Tibial nerve (tissue), 4 donors: ENCODE data around the gene ACAT2. TPM values are rescaled to one million over a fixed set of nuclear protein-coding genes. Genes with fewer than 3 reads are reported as not detected.

Source experiments
- DNase-seq, 2 donors: peaks; one replicate each; pipeline ENCODE4 v3.0.0-alpha.2; 2019; ENCODE audit warnings: low spot score in 2 of 2
- H3K27ac ChIP-seq, 4 donors: fragments of 200-600 bp; sonication (generic) in 3 of 4; one replicate each; pipeline ENCODE4 v1.5.1; 2017 to 2019; ENCODE audit warnings: mild to moderate bottlenecking in 1 of 4
- H3K27me3 ChIP-seq, 2 donors: fragments of 200-600 bp; sonication (generic) in 1 of 2; one replicate each; pipeline versions ENCODE4 v1.5.1 to v1.6.0; 2017 to 2019
- H3K36me3 ChIP-seq, 3 donors: fragments of 200-600 bp; sonication (generic); one replicate each; pipeline ENCODE4 v1.5.1; 2018 to 2019
- H3K4me1 ChIP-seq, 4 donors: fragments of 200-600 bp; sonication (generic) in 3 of 4; one replicate each; pipeline ENCODE4 v1.5.1; 2017 to 2019
- H3K4me3 ChIP-seq, 4 donors: fragments of 200-600 bp; sonication (generic) in 3 of 4; one replicate each; pipeline ENCODE4 v1.5.1; 2017 to 2019; ENCODE audit warnings: mild to moderate bottlenecking in 1 of 4, moderate library complexity in 1 of 4
- H3K9me3 ChIP-seq, 4 donors: fragments of 200-600 bp; sonication (generic) in 3 of 4; one replicate each; pipeline ENCODE4 v1.5.1; 2017 to 2019
- EP300 ChIP-seq, 2 donors: sonication (generic); formaldehyde crosslinking; IDR thresholded peaks; one replicate each; pipeline ENCODE4 v1.6.1; 2017; ENCODE audit warnings: antibody characterized with exemption in 2 of 2, mild to moderate bottlenecking in 1 of 2
- POLR2A ChIP-seq, 2 donors: fragments of 450-650 bp; IDR thresholded peaks; one replicate each; pipeline ENCODE4 v1.6.1; 2017; ENCODE audit warnings: antibody characterized with exemption in 2 of 2, mild to moderate bottlenecking in 2 of 2, moderate library complexity in 2 of 2
- WGBS, 2 donors: methylation state at CpG; one replicate each; pipeline ENCODE4 v1.1.5; 2018; 5-methylcytosine and 5-hydroxymethylcytosine counted together
- total RNA-seq, 4 donors: library from RNA; depleted of rRNA; stranded (reverse); fragments of >200 nt; gene quantifications; one replicate each; pipeline ENCODE4 v1.1.0, GENCODE V29; 2016
- TF ChIP-seq, protein P1 (sequence below), 5 experiments: fragments of 200-600 bp in 3 of 5; fragments of 450-650 bp in 2 of 5; sonication (generic) in 3 of 5; IDR thresholded peaks; one replicate each; pipeline ENCODE4 v1.5.1; 2016 to 2019; ENCODE audit warnings: antibody characterized with exemption in 5 of 5, mild to moderate bottlenecking in 3 of 5, moderate library complexity in 2 of 5

Gene ACAT2
- total RNA-seq, 4 donors from 2014 or later, result 8.1 to 20.6 (median 17.1) TPM

DNA sequence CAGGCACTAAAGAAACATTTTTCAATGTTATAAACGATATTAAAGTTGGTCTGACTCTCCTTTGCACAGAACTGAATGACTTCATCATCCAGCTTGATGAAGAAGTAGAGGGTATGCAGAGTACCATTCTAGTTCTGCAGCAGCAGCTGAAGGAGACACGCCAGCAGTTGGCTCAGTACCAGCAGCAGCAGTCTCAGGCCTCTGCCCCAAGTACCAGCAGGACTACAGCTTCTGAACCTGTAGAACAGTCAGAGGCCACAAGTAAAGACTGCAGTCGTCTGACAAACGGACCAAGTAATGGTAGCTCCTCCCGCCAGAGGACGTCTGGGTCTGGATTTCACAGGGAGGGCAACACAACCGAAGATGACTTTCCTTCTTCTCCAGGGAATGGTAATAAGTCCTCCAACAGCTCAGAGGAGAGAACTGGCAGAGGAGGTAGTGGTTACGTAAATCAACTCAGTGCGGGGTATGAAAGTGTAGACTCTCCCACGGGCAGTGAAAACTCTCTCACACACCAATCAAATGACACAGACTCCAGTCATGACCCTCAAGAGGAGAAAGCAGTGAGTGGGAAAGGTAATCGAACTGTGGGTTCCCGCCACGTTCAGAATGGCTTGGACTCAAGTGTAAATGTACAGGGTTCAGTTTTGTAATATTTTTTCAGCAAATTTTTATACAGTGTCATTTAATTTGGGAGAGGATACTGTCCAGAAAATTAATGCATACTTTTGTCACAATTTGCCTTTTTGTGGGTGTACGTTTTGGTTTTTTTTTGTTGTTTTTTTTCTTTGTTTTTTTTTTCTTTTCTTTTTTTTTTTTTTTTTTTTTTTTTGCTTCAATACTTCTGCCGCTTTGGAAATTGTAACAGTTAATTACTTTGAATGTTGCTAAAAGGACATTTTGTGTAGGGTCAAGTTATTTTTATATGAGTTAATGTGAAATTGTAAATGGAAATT lies 6.6 kb upstream of the ACAT2 start:
- no peak overlapping the region for H3K4me3 ChIP-seq
- H3K4me1 ChIP-seq, result peaks cover 0 to 3% (median 0%) of the 10 kb centered on the region in 4 donors
- H3K9me3 ChIP-seq, result no peaks in the 10 kb centered on the region
- no peaks in the 10 kb centered on the region for H3K27me3 ChIP-seq
- peaks cover 0 to 74% (median 11%) of the 10 kb centered on the region in 3 donors for H3K36me3 ChIP-seq
- no peak for DNase-seq
- WGBS, 2 donors, result 66 to 72% methylated on average over 15 of the region's 15 CpGs
- TF ChIP-seq EP300 (IDR thresholded peaks at IDR 0.05), result no peak
- peak overlapping the region in 1 of 4 donors; percentile 44 for H3K27ac ChIP-seq

DNA sequence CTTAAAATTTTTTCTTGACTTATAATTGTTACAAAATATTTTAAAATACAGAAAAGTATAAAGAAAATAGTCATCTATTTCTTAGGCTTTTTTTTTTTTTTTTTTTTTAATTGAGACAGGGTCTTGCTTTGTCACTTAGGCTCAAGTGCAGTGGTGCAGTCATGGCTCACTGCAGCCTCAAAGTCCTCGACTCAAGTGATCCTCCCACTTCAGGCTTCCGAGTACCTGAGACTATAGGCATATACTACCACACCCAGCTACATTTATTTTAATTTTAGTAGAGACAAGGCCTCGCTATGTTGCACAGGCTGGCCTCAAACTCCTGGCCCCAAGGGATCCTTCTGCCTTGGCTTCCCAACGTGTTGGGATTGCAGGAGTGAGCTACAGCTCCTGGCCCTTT lies 5.3 kb upstream of the ACAT2 start:
- H3K4me3 ChIP-seq, result no peak overlapping the region
- H3K27ac ChIP-seq, result no peak overlapping the region
- 82 to 83% methylated on average over 4 of the region's 4 CpGs for WGBS, 2 donors
- no peak for TF ChIP-seq POLR2A (IDR thresholded peaks at IDR 0.05)
- no peak for TF ChIP-seq EP300 (IDR thresholded peaks at IDR 0.05)
- TF ChIP-seq, protein P1, sequence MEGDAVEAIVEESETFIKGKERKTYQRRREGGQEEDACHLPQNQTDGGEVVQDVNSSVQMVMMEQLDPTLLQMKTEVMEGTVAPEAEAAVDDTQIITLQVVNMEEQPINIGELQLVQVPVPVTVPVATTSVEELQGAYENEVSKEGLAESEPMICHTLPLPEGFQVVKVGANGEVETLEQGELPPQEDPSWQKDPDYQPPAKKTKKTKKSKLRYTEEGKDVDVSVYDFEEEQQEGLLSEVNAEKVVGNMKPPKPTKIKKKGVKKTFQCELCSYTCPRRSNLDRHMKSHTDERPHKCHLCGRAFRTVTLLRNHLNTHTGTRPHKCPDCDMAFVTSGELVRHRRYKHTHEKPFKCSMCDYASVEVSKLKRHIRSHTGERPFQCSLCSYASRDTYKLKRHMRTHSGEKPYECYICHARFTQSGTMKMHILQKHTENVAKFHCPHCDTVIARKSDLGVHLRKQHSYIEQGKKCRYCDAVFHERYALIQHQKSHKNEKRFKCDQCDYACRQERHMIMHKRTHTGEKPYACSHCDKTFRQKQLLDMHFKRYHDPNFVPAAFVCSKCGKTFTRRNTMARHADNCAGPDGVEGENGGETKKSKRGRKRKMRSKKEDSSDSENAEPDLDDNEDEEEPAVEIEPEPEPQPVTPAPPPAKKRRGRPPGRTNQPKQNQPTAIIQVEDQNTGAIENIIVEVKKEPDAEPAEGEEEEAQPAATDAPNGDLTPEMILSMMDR (IDR thresholded peaks at IDR 0.05), result no peak
- no peaks in the 10 kb centered on the region for H3K9me3 ChIP-seq
- no peaks in the 10 kb centered on the region for H3K27me3 ChIP-seq
- H3K4me1 ChIP-seq, result peaks cover 0 to 13% (median 9%) of the 10 kb centered on the region in 4 donors
- peaks cover 0 to 64% (median 8%) of the 10 kb centered on the region in 3 donors for H3K36me3 ChIP-seq
- DNase-seq, result no peak

DNA sequence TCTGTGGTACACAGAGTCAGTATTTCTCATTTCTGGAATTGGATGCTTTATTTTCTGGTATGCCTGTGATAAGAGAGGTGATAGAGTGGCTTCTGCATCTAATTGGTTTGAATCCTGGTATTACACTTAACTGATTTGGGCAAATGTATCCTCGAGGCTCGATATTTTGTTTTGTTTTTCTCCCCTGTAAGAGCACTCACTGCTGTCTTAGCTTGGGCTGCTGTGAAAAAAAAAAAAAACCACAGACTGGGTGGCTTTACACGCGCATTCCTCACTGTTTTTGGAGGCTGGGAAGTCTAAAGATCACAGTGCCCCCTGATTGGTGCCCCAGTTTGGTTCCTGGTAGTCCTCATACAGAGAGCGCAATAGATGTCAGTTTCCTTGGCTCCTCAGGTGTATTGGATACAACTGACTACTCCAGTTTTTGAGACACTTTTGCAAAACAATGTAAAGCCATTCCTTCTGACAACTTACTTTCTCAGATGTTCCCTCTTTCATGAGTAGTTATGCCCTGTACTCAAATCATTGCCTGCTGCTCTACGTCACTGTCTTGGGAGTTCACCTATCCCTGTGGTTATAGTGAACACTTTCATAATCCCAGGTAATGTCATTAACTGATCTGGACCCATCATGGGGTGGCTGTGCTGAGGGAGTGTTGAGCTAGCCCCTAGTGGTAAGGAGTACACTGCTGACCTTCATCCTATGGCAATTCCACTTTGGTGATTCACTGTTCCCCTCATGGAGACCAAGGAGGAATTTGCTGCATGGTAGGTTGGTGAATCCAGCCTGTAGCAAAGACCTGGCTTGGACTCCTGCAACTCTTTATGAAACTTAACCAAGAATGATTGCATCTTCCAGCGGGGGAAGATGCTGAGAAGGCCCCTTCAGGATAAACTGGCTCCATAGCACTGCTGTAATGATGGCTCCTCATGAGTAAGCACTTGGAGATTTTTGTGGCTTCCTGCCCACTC lies 3.5 kb upstream of the ACAT2 start:
- Histone ChIP-seq H3K4me1 (peaks cover 0 to 22% (median 17%) of the 10 kb centered on the region in 4 donors), H3K9me3 (no peaks in the 10 kb centered on the region), H3K27ac (no peak overlapping the region), H3K36me3 (peaks cover 0 to 47% (median 8%) of the 10 kb centered on the region in 3 donors), H3K27me3 (no peaks in the 10 kb centered on the region), H3K4me3 (no peak overlapping the region)
- no peak for DNase-seq
- no peak for TF ChIP-seq POLR2A (IDR thresholded peaks at IDR 0.05)
- WGBS, 2 donors, result 93 to 95% methylated on average over 7 of the region's 7 CpGs

DNA sequence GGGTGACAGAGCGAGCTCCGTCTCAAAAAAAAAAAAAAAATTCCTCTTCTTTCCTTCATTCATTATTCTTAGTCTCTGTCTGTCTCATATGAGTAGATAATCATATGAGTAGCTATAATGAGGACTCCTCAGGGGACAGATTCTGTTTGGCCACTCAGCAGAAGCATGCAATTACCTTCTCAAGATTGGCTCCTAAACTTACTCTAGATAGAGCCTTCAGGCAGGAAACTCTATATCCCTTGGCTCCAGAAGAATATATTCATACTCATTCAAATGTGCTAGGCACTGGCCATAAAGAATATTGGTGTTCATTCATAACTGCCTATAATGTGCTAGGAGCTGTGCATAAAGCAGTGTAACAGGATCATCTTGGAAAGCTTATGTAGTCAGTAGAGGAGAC lies 2.2 kb upstream of the ACAT2 start:
- Histone ChIP-seq H3K4me3 (no peak overlapping the region), H3K9me3 (no peaks in the 10 kb centered on the region), H3K36me3 (peaks cover 0 to 43% (median 8%) of the 10 kb centered on the region in 3 donors), H3K27ac (peak overlapping the region in 1 of 4 donors; percentile 98), H3K4me1 (peaks cover 0 to 23% (median 17%) of the 10 kb centered on the region in 4 donors), H3K27me3 (no peaks in the 10 kb centered on the region)
- DNase-seq, result no peak
- 76 to 78% methylated on average over 2 of the region's 2 CpGs for WGBS, 2 donors
- TF ChIP-seq, protein P1 (IDR thresholded peaks at IDR 0.05), result no peak
- no peak for TF ChIP-seq EP300 (IDR thresholded peaks at IDR 0.05)
- TF ChIP-seq POLR2A (IDR thresholded peaks at IDR 0.05), result no peak

DNA sequence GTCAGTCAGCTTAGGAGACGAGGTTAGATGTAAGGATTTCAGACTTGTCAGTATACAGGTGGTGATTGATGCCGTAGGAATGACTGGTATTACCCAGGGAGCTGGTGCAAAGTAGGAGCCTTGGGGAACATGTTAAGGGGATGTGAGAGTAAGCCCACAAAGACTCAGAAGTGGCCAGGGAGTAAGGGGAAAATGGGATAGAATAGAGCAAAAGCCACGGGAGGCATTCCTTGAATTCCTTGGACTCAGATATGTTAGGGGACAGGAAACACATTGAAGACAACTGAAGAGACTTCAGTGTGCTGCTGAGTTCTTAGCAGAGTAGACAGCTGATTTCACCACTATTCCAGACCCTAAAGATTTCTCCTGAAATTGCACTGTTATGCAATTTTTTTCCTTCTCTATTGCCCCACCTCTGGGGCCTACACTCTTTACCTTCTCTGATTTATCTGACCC lies 1.2 kb upstream of the ACAT2 start:
- Histone ChIP-seq H3K36me3 (peaks cover 0 to 37% (median 0%) of the 10 kb centered on the region in 3 donors), H3K9me3 (no peaks in the 10 kb centered on the region), H3K27me3 (no peaks in the 10 kb centered on the region), H3K4me1 (peaks cover 0 to 23% (median 17%) of the 10 kb centered on the region in 4 donors), H3K27ac (peak overlapping the region in 3 of 4 donors; percentile 97 to 99 (median 98)), H3K4me3 (peak overlapping the region in 3 of 4 donors; percentile 69 to 99 (median 75))
- WGBS, 2 donors, result 57 to 59% methylated on average over 3 of the region's 3 CpGs
- TF ChIP-seq EP300 (IDR thresholded peaks at IDR 0.05), result no peak
- TF ChIP-seq POLR2A (IDR thresholded peaks at IDR 0.05), result no peak
- TF ChIP-seq, protein P1 (IDR thresholded peaks at IDR 0.05), result no peak
- no peak for DNase-seq
